Erythroblast (primary cell): ENCODE measurements around the gene ZBTB46.

ENCODE experiments used
- GATA1 ChIP-seq: IDR thresholded peaks from 2 replicates; pipeline ENCODE4 v1.6.1; 2011; ENCODE audit warnings: low read depth, mild to moderate bottlenecking, control low read depth, low read length, moderate library complexity
- POLR2A ChIP-seq: IDR thresholded peaks from 2 replicates; pipeline ENCODE4 v1.6.1; 2011; ENCODE audit warnings: mild to moderate bottlenecking, low read length

- TF ChIP-seq POLR2A (no peak), GATA1 (no peak)
Observed at GRCh38 chr20:63794614-63795013, 36.5 kb downstream of the ZBTB46 start.
